Measurements from ENCODE around the gene TCL1B.

DNA sequence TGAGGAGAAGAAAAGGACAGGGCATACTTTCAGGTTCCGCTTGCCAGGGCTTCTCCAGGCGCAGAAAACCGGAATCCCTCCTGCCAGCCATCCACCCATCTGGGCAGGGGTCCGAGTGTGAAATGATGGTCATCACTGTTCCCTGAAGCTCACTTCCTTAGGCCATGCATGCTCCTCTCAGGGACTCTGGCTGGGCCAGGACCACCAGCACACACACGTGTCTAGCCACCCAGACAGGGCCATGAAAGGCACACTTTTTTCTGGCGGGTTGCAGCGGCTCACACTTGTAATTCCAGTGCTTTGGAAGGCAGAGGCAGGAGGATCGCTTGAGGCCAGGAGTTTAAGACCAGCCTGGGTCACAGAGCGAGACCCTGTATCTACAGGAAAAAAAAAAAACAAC lies 26.2 kb downstream of the TCL1B start:
- TF ChIP-seq, protein P1, sequence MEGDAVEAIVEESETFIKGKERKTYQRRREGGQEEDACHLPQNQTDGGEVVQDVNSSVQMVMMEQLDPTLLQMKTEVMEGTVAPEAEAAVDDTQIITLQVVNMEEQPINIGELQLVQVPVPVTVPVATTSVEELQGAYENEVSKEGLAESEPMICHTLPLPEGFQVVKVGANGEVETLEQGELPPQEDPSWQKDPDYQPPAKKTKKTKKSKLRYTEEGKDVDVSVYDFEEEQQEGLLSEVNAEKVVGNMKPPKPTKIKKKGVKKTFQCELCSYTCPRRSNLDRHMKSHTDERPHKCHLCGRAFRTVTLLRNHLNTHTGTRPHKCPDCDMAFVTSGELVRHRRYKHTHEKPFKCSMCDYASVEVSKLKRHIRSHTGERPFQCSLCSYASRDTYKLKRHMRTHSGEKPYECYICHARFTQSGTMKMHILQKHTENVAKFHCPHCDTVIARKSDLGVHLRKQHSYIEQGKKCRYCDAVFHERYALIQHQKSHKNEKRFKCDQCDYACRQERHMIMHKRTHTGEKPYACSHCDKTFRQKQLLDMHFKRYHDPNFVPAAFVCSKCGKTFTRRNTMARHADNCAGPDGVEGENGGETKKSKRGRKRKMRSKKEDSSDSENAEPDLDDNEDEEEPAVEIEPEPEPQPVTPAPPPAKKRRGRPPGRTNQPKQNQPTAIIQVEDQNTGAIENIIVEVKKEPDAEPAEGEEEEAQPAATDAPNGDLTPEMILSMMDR (IDR thresholded peaks at IDR 0.05): no peak
- TF ChIP-seq EZH2 (IDR thresholded peaks at IDR 0.05; ENCODE audit: borderline replicate concordance, insufficient read depth, low read depth, low read length, poor library complexity, severe bottlenecking): no peak

All from B cell (primary cell).